SJSA1 (cell line): Measurements from ENCODE around the gene SEC14L3. TPM values are rescaled to one million over a fixed set of nuclear protein-coding genes. Genes with fewer than 3 reads are reported as not detected.

Source experiments
- DNase-seq, 2 experiments: peaks; one replicate each; pipeline ENCODE4 v3.0.0-alpha.2; 2015 to 2020; ENCODE audit warnings: low spot score in 2 of 2, low read depth in 1 of 2
- H3K27ac ChIP-seq: fragments of 250-450 bp; sonication (Bioruptor Pico); 2 replicates; pipeline ENCODE4 v1.5.1; 2020; ENCODE audit warnings: mild to moderate bottlenecking, moderate library complexity
- H3K27me3 ChIP-seq: fragments of 250-450 bp; sonication (Bioruptor Pico); replicated peaks from 2 replicates; pipeline ENCODE4 v1.5.1; 2020; ENCODE audit warnings: mild to moderate bottlenecking, moderate library complexity
- H3K36me3 ChIP-seq: fragments of 250-450 bp; sonication (Bioruptor Pico); 2 replicates; pipeline ENCODE4 v1.5.1; 2020; ENCODE audit warnings: mild to moderate bottlenecking
- H3K4me1 ChIP-seq: fragments of 250-450 bp; sonication (Bioruptor Pico); replicated peaks from 2 replicates; pipeline ENCODE4 v1.6.1; 2021; ENCODE audit warnings: mild to moderate bottlenecking
- H3K4me3 ChIP-seq: fragments of 250-450 bp; sonication (Bioruptor Pico); 2 replicates; pipeline ENCODE4 v1.5.1; 2020; ENCODE audit warnings: mild to moderate bottlenecking
- H3K9me3 ChIP-seq: fragments of 250-450 bp; sonication (Bioruptor Pico); replicated peaks from 2 replicates; pipeline ENCODE4 v1.5.1; 2020; ENCODE audit warnings: mild to moderate bottlenecking
- total RNA-seq: library from RNA; depleted of rRNA; stranded (reverse); fragments of >200 nt; shearing (Covaris generic); gene quantifications from 2 replicates; pipeline ENCODE4 v1.2.3, GENCODE V29; 2014; rRNA removed

The SEC14L3 gene
- total RNA-seq, 1 experiment from 2014 or later = not detected

- H3K36me3 ChIP-seq = peaks cover 35% of the 10 kb centered on the region
- H3K4me1 ChIP-seq = peaks cover 67% of the 10 kb centered on the region
- peak in 1 of 2 experiments; percentile 15 for DNase-seq
- no peaks in the 10 kb centered on the region for H3K9me3 ChIP-seq
- H3K27ac ChIP-seq = peak overlapping the region; percentile 90
- no peak overlapping the region for H3K4me3 ChIP-seq
- H3K27me3 ChIP-seq = no peaks in the 10 kb centered on the region
Measured at GRCh38 chr22:30421695-30422480, 49.9 kb downstream of the SEC14L3 start.

GRCh38 chr22:30420347-30421125 is 51.3 kb downstream of the SEC14L3 start:
- Histone ChIP-seq H3K27ac (peak overlapping the region; percentile 90), H3K36me3 (peaks cover 49% of the 10 kb centered on the region), H3K4me3 (no peak overlapping the region), H3K9me3 (no peaks in the 10 kb centered on the region), H3K27me3 (no peaks in the 10 kb centered on the region), H3K4me1 (peaks cover 55% of the 10 kb centered on the region)
- DNase-seq = peak; percentile 59 to 82

- H3K27me3 ChIP-seq = no peaks in the 10 kb centered on the region
- peaks cover 65% of the 10 kb centered on the region for H3K36me3 ChIP-seq
- no peak for DNase-seq
- no peak overlapping the region for H3K27ac ChIP-seq
- peaks cover 27% of the 10 kb centered on the region for H3K4me1 ChIP-seq
- H3K9me3 ChIP-seq = no peaks in the 10 kb centered on the region
- no peak overlapping the region for H3K4me3 ChIP-seq
Measured at GRCh38 chr22:30416837-30417236, 55.0 kb downstream of the SEC14L3 start.

- Histone ChIP-seq H3K27ac (no peak overlapping the region), H3K9me3 (no peaks in the 10 kb centered on the region), H3K4me3 (no peak overlapping the region), H3K36me3 (peaks cover 64% of the 10 kb centered on the region), H3K27me3 (no peaks in the 10 kb centered on the region), H3K4me1 (peaks cover 23% of the 10 kb centered on the region)
- DNase-seq = no peak
Measured at GRCh38 chr22:30416403-30416802, 55.4 kb downstream of the SEC14L3 start.

- H3K9me3 ChIP-seq = no peaks in the 10 kb centered on the region
- no peak overlapping the region for H3K27ac ChIP-seq
- H3K36me3 ChIP-seq = peaks cover 78% of the 10 kb centered on the region
- DNase-seq = no peak
- no peak overlapping the region for H3K4me3 ChIP-seq
- no peaks in the 10 kb centered on the region for H3K27me3 ChIP-seq
- H3K4me1 ChIP-seq = peaks cover 5% of the 10 kb centered on the region
Measured at GRCh38 chr22:30414525-30415047, 57.2 kb downstream of the SEC14L3 start.

- DNase-seq = no peak
- Histone ChIP-seq H3K4me3 (no peak overlapping the region), H3K27ac (no peak overlapping the region), H3K9me3 (no peaks in the 10 kb centered on the region), H3K4me1 (peaks cover under 1% of the 10 kb centered on the region; the same call in 1 of the 2 replicates), H3K27me3 (no peaks in the 10 kb centered on the region), H3K36me3 (peaks cover 77% of the 10 kb centered on the region)
Measured at GRCh38 chr22:30413745-30414524, 57.9 kb downstream of the SEC14L3 start.

- no peak overlapping the region for H3K27ac ChIP-seq
- peaks cover 78% of the 10 kb centered on the region for H3K36me3 ChIP-seq
- DNase-seq = no peak
- no peaks in the 10 kb centered on the region for H3K9me3 ChIP-seq
- H3K4me3 ChIP-seq = no peak overlapping the region
- H3K4me1 ChIP-seq = peaks cover 6% of the 10 kb centered on the region; the same call in 1 of the 2 replicates
- no peaks in the 10 kb centered on the region for H3K27me3 ChIP-seq
Measured at GRCh38 chr22:30413001-30413400, 58.8 kb downstream of the SEC14L3 start.

- Histone ChIP-seq H3K4me3 (no peak overlapping the region), H3K27ac (no peak overlapping the region), H3K36me3 (peaks cover 73% of the 10 kb centered on the region), H3K4me1 (peaks cover 6% of the 10 kb centered on the region; the same call in 1 of the 2 replicates), H3K9me3 (no peaks in the 10 kb centered on the region), H3K27me3 (no peaks in the 10 kb centered on the region)
- no peak for DNase-seq
Measured at GRCh38 chr22:30411780-30412179, 60.0 kb downstream of the SEC14L3 start.

Other genes starting within 250 kb of the SEC14L3 start
- gene LIF, start 225.3 kb downstream of the SEC14L3 start, total RNA-seq = 1.4 and 5.5 TPM in 2 replicates
- gene OSM, start 205.2 kb downstream of the SEC14L3 start, total RNA-seq = not detected in 2 replicates
- 9.1 and 10.8 TPM in 2 replicates for gene CASTOR1, start 182.5 kb downstream of the SEC14L3 start, total RNA-seq
- gene TBC1D10A, start 145.1 kb downstream of the SEC14L3 start, total RNA-seq = 17.4 and 18.1 TPM in 2 replicates
- gene SF3A1, start 115.1 kb downstream of the SEC14L3 start, total RNA-seq = 12.1 and 37.2 TPM in 2 replicates
- 1.9 and 4.5 TPM in 2 replicates for gene CCDC157, start 115.0 kb downstream of the SEC14L3 start, total RNA-seq
- 9.2 and 9.5 TPM in 2 replicates for gene RNF215, start 84.6 kb downstream of the SEC14L3 start, total RNA-seq
- gene SEC14L2, start 75.0 kb downstream of the SEC14L3 start, total RNA-seq = 3.4 and 16.2 TPM in 2 replicates
- 46.2 and 48.6 TPM in 2 replicates for gene MTFP1, start 46.2 kb downstream of the SEC14L3 start, total RNA-seq
- not detected in 2 replicates for gene SEC14L4, start 33.7 kb upstream of the SEC14L3 start, total RNA-seq
- gene SEC14L6, start 74.7 kb upstream of the SEC14L3 start, total RNA-seq = not detected in 2 replicates
- gene GAL3ST1, start 102.6 kb upstream of the SEC14L3 start, total RNA-seq = not detected in 2 replicates
- gene PES1, start 119.9 kb upstream of the SEC14L3 start, total RNA-seq = 68.9 and 105 TPM in 2 replicates
- gene TCN2, start 135.2 kb upstream of the SEC14L3 start, total RNA-seq = 4.5 and 5.8 TPM in 2 replicates
- 6.7 and 6.9 TPM in 2 replicates for gene SLC35E4, start 163.8 kb upstream of the SEC14L3 start, total RNA-seq
- 0.60 and 4.8 TPM in 2 replicates for gene DUSP18, start 195.9 kb upstream of the SEC14L3 start, total RNA-seq
- gene OSBP2, start 222.9 kb upstream of the SEC14L3 start, total RNA-seq = 0.37 and 0.53 TPM in 2 replicates